H1 (cell line): Measurements from ENCODE around the gene PIGU.

Experiments
- CTCF ChIP-seq, 3 experiments: IDR thresholded peaks; 1 replicate in 2 of 3; 2 replicates in 1 of 3; pipeline versions ENCODE4 v1.5.1 to v1.6.1; 2011; ENCODE audit warnings: low read length in 3 of 3, mild to moderate bottlenecking in 3 of 3, inconsistent platforms in 2 of 3, low read depth in 1 of 3, moderate library complexity in 1 of 3; ENCODE audit not compliant: insufficient read depth in 1 of 3; ENCODE audit errors: control extremely low read depth in 1 of 3
- EZH2 ChIP-seq: fragments of 200-600 bp; sonication (generic); IDR thresholded peaks from 2 replicates; pipeline ENCODE4 v1.7.1; 2012; ENCODE audit warnings: low read depth, mild to moderate bottlenecking, moderate library complexity, low read length, inconsistent platforms; ENCODE audit not compliant: severe bottlenecking
- POLR2A ChIP-seq, 2 experiments: IDR thresholded peaks; 1 replicate in 1 of 2; 2 replicates in 1 of 2; pipeline ENCODE4 v1.6.1; 2011; ENCODE audit warnings: low read depth in 2 of 2, low read length in 2 of 2, mild to moderate bottlenecking in 2 of 2; ENCODE audit errors: control extremely low read depth in 1 of 2
- SIN3A ChIP-seq, 2 experiments: IDR thresholded peaks in 1 of 2; conservative IDR thresholded peaks in 1 of 2; 2 replicates each; pipeline ENCODE4 v1.6.1; 2011 to 2012; ENCODE audit warnings: low read length in 2 of 2, improper control_type of control experiment in 1 of 2, low read depth in 1 of 2, mild to moderate bottlenecking in 1 of 2
- TAF1 ChIP-seq: IDR thresholded peaks from 2 replicates; pipeline ENCODE4 v1.6.1; 2011; ENCODE audit warnings: mild to moderate bottlenecking, low read depth, low read length
- TF ChIP-seq, protein P1 (sequence below): IDR thresholded peaks from 2 replicates; pipeline ENCODE4 v1.6.1; 2011; ENCODE audit warnings: low read length, improper control_type of control experiment

DNA sequence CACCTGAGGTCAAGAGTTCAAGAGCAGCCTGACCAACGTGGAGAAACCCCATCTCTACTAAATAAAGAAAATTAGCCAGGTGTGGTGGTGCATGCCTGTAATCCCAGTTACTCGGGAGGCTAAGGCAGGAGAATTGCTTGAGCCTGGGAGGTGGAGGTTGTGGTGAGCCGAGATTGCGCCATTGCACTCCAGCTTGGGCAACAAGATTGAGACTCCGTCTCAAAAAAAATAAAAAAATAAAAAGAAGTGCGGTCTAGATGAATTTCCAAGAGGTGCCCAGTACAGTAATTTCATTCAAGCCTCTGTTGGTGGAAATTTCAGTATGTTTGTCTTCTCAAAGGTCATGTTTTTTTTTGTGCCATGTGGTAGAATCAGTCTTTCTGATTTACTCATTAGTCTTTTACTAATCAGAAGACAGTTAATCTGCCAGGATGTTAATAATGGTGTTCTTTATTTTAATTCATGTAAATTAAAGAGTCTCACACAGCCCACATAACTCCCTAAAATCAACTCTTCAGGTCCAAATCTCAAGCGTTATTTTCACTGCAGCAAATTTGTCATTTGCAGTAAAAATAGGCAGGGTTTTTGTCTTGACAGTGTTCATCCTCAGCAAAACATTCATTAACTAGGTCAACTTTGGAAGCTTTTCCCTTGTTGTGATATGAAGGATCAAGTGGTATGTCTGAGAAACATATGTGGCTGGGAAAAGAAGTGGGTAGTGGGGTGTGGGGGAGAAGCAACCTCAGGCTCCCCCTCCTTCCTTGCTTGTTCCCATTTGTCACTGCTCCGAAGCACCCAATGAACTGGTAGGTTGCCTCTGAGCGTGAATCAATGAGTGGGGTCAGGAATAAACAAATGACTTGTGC lies 40.6 kb upstream of the PIGU start:
- TF ChIP-seq, protein P1, sequence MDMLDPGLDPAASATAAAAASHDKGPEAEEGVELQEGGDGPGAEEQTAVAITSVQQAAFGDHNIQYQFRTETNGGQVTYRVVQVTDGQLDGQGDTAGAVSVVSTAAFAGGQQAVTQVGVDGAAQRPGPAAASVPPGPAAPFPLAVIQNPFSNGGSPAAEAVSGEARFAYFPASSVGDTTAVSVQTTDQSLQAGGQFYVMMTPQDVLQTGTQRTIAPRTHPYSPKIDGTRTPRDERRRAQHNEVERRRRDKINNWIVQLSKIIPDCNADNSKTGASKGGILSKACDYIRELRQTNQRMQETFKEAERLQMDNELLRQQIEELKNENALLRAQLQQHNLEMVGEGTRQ: no peak
- TF ChIP-seq SIN3A (conservative IDR thresholded peaks at IDR 0.05 in 1 of 2, IDR thresholded peaks at IDR 0.05 in 1 of 2; ENCODE audit: low read depth in 1 of 2, low read length in 2 of 2) (no peak), POLR2A (IDR thresholded peaks at IDR 0.05; ENCODE audit: control extremely low read depth in 1 of 2, low read depth in 2 of 2, low read length in 2 of 2) (no peak), CTCF (IDR thresholded peaks at IDR 0.05; ENCODE audit: control extremely low read depth in 1 of 3, insufficient read depth in 1 of 3, low read depth in 1 of 3, low read length in 3 of 3) (no peak), EZH2 (no peak), TAF1 (no peak)
